Ovary (tissue), 3 donors: ENCODE data around the gene ARAF.

Experiments used
- EP300 ChIP-seq: sonication (generic); formaldehyde crosslinking; IDR thresholded peaks from one replicate; pipeline ENCODE4 v1.6.1; 2017; ENCODE audit warnings: antibody characterized with exemption
- POLR2A ChIP-seq: fragments of 450-650 bp; IDR thresholded peaks from one replicate; pipeline ENCODE4 v1.6.1; 2017; ENCODE audit warnings: antibody characterized with exemption, mild to moderate bottlenecking, moderate library complexity
- TF ChIP-seq, protein P1 (sequence below), 3 donors: fragments of 450-650 bp in 2 of 3; fragments of 200-600 bp in 1 of 3; IDR thresholded peaks; one replicate each; pipeline versions ENCODE4 v1.5.1 to v1.8.0; 2016 to 2022; ENCODE audit warnings: antibody characterized with exemption in 3 of 3, mild to moderate bottlenecking in 1 of 3
- donor health status: DM: no; HTN: no; CAD: no.

DNA sequence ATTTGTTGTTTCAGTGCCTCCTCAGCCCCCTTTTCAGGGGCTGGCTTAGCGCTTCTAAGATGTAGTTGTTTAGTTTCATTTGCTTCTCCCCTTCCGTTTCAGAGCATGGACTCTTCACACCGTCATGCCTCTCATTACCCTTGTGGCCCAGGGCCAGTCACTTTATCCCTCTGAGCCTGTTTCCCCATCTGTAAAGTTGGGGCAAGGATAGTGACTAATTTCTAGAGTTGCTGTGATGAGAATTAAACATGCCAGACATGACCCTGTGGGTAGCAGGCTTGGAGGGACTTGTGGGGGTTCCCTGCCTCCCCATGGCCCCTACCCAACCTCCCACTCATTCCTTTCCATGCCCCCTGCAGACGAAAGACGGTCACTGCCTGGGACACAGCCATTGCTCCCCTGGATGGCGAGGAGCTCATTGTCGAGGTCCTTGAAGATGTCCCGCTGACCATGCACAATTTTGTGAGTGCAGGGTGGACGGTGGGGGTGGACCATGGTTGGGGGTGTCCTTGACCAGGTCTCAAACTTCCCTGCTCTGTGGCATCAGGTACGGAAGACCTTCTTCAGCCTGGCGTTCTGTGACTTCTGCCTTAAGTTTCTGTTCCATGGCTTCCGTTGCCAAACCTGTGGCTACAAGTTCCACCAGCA, 3.6 kb downstream of the ARAF start:
- TF ChIP-seq EP300 (no peak), POLR2A (no peak)
- TF ChIP-seq, protein P1, sequence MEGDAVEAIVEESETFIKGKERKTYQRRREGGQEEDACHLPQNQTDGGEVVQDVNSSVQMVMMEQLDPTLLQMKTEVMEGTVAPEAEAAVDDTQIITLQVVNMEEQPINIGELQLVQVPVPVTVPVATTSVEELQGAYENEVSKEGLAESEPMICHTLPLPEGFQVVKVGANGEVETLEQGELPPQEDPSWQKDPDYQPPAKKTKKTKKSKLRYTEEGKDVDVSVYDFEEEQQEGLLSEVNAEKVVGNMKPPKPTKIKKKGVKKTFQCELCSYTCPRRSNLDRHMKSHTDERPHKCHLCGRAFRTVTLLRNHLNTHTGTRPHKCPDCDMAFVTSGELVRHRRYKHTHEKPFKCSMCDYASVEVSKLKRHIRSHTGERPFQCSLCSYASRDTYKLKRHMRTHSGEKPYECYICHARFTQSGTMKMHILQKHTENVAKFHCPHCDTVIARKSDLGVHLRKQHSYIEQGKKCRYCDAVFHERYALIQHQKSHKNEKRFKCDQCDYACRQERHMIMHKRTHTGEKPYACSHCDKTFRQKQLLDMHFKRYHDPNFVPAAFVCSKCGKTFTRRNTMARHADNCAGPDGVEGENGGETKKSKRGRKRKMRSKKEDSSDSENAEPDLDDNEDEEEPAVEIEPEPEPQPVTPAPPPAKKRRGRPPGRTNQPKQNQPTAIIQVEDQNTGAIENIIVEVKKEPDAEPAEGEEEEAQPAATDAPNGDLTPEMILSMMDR (IDR thresholded peaks at IDR 0.05), result no peak
